HS-27A (cell line): ENCODE data around the gene GPR162.

Experiments
- DNase-seq: peaks from one replicate; pipeline ENCODE4 v3.0.0-alpha.2; 2012; ENCODE audit warnings: low read depth, missing footprints

The GPR162 gene

DNA sequence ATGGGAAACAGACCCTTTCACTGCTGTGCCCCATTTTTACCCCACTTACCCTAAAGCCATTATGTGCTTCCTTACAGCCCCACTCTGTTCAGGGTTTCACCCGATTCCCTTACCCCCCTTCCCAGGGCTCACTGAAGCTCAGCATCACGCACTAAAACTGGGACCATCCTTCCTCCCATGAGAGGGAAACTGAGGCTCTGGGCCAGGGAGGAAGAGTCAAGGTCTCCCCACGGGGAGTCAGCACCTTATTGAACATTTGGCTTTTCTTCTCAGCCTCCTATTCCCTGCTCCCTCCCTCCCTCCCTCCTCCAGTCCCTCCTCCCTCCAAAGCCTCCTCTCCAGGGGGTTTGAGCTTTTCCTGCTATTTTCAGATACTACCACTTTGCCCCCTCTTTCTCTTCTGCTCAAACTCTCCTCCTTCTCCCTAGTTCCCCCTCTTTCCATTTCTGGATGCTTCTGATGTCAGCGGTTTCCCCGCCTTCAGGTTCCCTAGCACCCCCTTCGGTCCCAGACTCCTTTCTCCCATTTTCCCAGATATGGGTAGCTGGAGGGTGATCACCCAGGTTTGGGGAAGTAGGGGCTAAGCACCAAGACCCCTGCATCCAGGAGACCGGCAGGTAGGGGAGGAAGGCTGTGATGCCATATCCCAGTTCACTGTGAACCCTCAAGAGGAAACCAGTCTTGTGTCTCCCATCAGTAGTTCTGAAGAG, 960 bp downstream of the GPR162 start:
- no peak for DNase-seq

DNA sequence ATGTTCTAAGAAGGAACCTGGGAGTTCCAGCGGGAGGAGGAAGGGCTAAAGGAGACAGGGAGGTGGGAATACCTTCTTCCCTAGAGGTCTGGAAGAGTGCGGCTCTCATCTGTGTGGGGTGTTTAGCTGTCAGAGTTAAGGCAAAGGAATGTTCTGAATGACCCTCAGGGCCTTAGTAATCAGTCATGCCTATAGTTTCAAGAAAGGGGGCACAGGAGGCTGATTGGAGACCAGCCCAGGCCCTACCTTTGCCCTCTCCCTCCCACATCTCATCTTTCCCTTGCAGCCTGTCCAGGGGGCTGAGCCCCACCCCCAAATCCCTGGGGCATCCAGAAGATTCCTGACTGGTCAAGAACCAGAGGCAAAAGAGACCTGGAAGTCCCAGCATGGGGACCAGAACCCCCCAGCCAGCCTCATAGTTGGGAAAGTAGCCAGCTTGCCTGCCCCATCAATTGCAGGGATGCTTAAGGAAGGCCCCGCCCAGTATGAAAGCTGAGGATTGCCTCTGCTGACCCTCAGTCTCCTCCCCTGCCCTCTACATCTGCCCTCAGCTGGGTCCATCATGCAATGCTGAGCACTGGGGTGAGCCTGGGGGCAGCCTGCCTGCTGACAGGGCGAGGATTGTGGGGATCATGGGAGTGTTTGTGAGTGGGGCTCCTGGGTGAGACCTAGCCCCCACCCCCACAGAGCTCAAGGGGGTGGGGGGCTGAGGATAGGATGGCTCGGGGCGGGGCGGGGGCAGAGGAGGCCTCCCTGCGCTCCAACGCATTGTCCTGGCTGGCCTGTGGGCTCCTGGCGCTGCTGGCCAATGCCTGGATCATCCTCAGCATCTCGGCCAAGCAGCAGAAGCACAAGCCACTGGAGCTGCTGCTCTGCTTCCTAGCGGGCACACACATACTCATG, 1.8 kb downstream of the GPR162 start:
- DNase-seq, result no peak

DNA sequence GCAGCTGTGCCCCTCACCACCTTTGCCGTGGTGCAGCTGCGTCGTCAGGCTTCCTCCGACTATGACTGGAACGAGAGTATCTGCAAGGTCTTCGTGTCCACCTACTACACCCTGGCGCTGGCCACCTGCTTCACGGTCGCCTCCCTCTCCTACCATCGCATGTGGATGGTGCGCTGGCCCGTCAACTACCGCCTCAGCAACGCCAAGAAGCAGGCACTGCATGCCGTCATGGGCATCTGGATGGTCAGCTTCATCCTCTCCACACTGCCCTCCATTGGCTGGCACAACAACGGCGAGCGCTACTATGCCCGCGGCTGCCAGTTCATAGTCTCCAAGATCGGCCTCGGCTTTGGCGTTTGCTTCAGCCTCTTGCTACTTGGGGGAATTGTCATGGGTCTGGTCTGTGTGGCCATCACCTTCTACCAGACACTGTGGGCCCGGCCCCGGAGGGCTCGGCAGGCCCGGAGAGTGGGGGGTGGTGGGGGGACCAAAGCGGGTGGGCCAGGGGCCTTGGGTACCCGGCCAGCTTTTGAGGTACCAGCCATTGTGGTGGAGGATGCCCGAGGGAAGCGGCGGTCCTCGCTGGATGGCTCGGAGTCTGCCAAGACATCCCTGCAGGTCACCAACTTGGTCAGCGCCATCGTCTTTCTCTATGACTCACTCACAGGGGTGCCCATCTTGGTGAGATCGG, 2.6 kb downstream of the GPR162 start:
- no peak for DNase-seq

DNA sequence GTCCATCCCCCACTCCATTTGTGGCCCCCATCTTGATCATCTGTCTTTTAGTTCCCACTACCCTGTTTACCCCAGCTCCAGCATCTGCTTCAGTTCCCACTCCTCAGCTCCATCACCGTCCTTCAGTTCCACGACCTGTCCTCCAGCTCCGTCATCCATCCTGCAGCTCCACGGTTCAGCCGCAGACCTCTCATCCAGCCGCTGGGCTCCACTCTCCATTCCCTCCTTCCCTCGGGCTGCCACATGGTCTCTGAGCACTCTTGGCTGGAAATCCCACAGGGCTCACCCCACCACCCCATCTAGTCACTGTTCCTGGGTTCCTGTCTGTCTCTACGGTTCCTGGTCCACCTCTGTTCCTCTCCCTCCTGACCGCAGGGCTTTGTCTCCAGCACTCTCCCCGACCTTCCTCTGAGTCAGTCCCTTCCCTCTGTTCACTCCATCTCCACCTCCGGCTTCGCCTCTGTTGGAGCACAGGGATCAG, 3.3 kb downstream of the GPR162 start:
- DNase-seq, result no peak

DNA sequence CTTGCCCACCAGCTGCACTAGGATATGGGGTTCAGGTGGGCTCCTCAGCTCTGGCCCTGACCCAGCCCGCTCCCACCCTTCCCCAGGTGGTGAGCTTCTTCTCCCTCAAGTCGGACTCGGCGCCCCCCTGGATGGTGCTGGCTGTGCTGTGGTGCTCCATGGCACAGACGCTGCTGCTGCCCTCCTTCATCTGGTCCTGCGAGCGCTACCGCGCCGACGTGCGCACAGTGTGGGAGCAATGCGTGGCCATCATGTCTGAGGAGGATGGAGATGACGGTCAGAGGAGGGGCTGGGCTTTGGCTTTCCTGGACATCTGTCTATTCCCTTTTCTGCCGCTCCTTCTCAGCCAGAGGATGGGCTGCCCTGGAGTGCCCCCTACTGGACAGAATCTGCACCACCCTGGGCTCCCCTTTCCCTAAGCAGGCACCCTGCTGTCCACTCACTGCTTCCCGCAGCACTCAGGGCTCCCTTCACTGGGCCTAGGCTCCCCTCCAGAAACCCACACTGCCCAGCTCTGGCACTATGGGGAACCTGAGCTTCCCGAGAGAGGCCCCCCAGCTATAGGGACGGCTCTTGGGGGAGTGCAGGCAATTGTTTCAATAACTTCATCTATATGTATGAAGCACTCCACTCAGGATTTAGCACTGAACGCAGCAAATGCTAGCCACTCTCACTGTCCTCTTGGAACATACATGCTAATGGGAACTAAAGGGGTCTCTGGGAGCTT, 3.9 kb downstream of the GPR162 start:
- DNase-seq, result peak; percentile 48

DNA sequence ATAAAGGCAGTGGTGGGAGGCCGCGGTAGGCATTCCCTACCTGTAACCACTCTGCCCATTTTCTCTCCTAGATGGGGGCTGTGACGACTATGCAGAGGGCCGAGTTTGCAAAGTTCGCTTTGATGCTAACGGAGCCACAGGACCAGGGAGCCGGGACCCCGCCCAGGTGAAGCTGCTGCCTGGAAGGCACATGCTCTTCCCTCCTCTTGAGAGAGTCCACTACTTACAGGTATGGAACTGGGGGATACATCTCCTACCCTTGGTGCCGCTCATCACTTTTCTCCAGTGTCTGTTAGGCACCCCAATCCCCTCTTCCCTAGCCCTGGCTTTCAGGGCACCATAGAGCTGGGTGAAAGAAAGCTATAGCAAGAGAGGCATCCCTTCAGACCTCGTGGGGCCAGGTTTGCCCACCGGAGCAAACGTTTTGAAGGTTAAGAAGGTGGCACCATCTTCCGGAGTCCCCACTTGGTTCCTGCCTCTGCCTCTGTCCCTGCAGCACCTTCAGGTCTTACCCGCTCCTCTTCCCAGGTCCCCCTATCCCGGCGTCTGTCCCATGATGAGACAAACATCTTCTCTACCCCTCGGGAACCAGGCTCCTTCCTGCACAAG, 4.6 kb downstream of the GPR162 start:
- no peak for DNase-seq

DNA sequence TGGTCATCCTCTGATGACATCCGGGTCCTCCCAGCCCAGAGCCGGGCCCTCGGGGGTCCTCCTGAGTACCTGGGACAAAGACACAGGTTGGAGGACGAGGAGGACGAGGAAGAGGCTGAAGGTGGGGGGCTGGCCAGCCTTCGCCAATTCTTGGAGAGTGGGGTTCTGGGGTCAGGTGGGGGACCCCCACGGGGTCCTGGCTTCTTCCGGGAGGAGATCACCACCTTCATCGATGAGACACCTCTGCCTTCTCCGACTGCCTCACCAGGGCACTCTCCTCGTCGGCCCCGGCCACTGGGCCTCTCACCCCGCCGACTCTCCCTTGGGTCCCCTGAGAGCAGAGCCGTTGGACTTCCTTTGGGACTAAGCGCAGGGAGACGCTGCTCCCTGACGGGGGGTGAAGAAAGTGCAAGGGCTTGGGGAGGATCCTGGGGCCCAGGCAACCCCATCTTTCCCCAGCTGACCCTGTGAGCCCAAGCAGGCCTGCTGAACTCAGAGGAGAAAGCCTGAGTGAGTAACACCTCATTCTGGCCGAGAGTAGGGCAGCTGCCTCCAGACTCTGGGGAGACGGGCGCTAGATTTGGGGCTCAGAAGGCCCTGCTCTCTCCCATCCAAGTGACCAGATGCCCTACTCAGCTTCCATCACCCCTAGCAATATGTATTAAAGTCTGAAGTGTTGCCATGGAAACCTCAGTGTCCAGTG, 5.3 kb downstream of the GPR162 start:
- DNase-seq, result no peak

DNA sequence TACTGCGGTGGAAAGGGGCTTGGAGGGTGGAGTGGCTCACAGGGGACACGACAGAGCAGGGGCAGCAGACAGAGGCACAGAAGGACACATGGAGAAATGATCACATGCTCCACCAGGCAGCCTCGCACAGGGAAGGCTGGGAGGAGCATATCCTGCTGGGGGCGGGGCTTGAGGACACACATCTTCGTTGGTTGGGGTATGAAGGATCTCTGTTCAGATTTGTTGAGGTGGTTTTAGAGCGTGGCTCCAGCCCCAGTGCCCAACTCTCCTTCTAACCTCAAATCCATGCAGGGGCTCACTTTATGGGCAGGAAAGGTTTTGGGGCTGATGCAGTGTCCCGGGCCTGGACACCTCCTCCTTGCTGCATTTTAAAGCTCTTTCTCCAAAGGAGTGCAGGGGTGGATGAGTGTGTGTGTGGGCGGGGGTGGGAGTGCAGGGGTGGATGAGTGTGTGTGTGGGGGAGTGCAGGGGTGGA, 5.9 kb downstream of the GPR162 start:
- peak; percentile 82 for DNase-seq

DNA sequence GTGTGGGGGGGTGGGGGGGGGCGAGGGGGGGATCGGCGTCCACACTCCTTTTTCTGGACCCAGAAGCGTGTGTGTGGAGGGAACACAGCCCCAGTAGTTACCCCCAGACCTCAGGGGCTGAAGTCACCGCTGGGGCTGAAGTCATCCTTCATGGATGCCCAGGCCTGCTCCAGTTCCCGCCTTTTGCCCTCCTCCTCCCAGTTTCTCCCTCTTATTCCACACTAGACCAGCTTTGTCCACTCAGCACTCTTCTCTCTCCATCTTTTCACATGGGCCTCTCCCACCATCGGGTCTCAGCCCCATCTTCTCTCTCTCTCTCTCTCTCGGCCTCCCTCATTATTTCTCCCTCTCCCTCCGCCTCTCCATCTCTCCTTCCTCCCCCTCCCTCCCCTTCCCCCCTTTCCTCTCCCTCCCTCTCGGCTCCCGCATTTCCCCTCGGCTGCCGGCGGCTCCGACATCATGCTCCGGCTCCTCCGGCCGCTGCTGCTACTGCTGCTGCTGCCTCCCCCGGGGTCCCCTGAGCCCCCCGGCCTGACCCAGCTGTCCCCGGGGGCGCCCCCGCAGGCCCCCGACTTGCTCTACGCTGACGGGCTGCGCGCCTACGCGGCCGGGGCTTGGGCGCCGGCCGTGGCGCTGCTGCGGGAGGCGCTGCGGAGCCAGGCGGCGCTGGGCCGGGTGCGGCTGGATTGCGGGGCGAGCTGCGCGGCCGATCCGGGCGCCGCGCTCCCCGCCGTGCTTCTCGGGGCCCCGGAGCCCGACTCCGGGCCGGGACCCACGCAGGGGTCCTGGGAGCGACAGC, 6.6 kb downstream of the GPR162 start, which contains the start of gene P3H3:
Gene P3H3, plus strand, starts transcription at position 426 of the 799 bp plus-strand sequence. Its CDS starts 34 bp downstream, at position 460.
- DNase-seq, result peak; percentile 52

DNA sequence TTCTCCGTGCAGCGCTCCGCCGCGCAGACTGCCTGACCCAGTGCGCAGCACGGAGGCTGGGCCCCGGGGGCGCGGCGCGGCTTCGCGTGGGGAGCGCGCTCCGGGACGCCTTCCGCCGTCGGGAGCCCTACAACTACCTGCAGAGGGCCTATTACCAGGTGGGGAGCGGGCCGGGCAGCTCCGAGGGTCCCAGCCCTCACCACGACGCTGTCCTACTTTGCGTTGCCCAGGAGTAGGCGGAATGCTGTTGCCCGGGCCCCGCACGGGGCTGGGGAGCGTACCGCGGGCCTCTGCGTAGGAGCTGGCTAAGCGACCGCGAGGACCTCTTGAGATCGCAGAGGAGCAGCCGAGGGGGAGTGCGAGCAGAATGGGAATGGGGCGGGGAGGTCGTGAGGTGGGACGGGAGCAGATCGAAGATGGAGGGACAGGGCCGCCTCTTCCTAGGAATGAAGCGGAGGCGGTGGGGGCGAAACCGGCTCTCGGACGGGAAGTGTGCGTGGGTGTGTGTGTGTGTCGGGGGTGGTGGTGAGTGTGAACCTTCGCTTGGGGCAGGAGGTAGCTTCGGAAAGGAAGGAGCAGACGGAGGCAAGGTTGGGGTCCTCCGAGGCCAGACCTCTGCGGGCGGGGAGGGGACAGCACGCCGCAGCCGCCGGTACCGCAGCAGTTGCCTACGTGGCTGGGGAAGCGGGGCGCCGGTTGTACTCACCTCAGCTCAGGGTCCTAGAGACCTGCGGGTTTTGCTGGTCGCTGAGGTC, 7.3 kb downstream of the GPR162 start:
- DNase-seq, result no peak

DNA sequence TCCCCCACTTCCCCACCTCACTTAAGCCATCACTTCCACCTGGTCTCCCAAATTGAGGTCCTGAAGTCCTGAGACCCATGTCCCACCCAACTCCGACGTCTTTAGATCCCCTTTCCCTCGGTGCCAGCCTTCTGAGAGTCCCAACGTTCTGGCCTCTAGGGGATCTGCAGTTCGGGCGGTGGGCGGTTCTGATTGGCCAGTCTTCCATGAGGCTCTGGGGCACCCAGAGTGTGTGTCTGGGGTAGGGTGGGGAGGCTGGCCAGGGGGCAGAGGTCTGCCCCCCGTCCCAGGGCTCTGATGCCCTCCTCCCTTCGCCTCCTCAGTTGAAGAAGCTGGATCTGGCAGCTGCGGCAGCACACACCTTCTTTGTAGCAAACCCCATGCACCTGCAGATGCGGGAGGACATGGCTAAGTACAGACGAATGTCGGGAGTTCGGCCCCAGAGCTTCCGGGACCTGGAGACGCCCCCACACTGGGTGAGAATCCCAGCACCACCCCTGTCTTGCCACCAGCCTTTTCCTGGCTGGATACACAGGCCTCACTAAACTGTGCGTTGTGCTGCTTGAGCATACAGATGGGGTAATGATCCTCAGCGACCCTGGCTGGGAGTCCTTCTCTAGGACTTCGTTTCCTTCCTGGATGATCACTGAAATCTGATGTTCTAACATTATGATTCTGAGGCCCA, 8.1 kb downstream of the GPR162 start:
- DNase-seq, result peak; percentile 35

DNA sequence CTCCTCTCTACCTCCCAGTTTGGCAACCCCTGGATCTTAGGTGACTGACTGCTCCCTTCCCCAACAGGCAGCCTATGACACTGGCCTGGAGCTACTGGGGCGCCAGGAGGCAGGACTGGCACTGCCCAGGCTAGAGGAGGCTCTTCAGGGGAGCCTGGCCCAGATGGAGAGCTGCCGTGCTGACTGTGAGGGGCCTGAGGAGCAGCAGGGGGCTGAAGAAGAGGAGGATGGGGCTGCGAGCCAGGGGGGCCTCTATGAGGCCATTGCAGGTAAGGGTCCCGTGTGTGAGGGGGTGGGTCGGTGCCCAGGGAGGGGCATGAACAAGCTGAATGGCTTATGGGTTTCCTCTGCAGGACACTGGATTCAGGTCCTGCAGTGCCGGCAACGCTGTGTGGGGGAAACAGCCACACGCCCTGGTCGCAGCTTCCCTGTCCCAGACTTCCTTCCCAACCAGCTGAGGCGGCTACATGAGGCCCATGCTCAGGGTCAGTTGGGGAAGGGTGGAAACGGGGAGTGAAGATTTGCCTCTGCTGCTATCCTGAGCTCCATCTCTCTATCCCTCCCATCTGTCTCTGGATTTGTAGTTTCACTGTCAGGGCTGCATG, 8.8 kb downstream of the GPR162 start:
- no peak for DNase-seq

DNA sequence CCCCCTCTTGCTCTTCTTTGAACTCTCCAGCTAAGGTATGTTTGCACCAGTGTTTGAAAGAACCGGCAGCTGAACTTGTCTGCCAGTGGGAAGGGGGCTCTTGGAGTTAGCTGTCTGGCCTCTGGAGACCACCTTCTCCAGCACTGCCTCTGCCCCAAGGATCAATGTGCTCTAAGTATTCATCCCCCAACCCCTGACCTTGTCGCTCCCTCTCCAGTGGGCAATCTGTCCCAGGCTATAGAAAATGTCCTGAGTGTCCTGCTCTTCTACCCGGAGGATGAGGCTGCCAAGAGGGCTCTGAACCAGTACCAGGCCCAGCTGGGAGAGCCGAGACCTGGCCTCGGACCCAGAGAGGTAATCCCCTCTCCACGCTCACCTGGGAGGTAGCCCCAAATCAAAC, 9.4 kb downstream of the GPR162 start:
- DNase-seq, result no peak

DNA sequence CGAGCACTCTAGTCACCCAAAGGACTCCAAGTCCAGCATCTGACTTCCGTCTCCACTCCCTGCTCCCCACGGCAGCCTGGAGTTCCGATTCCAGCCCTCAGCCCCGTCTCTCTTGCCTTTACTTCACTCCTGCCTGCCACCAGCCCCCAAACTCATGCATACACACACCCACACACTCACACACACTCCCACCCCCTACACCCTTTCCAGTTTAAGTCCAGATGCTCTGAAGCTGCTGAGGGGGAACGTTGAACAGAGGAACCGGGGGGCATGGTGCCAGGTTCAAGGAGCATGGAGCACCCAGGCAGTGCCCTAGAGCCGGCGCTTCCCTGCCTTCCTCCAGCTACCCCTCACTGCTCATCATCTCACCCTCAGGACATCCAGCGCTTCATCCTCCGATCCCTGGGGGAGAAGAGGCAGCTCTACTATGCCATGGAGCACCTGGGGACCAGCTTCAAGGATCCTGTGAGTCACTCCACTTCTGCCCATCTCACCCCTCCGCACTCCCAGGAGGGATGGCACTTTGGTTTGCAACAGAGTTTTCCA, 9.9 kb downstream of the GPR162 start:
- DNase-seq, result no peak

DNA sequence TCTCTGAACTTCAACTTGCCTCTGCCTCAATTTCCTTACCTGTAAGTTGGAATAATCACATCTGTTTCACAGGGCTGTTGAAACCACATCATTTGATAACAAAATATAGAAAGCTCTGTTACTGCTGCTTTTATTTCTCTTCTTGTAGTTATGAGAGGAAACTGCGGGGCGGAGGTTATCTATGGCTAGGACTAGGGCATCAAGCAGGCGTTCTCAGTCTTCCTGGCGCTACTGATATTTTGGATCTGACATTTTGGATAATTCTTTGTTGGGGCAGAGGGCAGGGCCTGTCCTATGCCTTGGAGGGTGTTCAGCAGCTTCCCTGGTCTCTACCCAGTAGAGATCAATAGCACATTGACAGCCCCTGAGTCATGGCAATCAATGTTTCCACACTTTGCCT, 10.5 kb downstream of the GPR162 start:
- DNase-seq, result no peak

DNA sequence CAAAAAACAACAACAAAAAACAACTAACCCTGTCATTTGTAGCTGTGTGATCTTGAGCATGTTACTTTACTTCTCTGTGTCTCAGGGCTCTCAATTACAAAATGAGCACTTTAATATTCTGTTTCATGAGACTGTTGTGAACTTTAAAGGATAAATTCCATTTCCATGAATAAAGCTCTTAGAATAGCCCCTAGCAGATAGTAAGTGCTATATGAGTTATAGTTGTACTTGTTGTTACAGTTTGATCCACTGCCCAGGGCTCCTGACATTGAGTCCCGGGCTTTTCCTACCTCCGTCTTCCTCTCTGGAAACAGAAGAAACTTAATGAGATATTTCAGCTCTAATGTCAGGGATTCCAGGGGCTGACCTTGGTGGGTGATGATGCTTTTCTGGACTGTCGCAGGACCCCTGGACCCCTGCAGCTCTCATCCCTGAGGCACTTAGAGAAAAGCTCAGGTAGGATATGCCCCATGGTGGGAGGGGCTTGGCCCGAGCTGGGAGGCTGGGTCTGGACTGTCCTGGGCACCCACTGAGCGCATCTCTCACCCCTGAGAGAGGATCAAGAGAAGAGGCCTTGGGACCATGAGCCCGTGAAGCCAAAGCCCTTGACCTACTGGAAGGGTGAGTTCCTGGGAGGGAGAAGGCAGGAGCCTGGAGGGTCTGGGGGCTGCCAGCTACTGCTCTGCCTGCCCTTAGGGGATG, 11.7 kb downstream of the GPR162 start:
- DNase-seq, result no peak

DNA sequence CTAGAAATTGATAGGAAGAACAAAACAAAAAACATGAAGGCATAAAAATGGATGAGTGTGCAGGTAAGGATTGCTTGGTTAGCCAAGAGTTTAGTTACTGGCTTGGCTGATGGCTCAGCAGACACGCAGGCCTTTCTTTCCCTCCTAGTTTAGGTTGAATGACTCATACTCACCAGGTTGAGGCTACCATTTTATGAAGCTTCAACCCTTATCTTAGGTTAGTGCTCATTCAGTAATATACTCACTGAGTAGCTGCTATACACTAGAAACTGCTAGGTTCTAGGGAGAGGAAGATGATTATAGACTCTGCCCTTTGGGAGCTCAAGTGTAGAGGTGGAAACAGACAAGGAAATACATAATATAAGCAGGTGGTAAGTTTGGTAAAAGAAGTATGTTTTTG, 12.6 kb downstream of the GPR162 start:
- no peak for DNase-seq
